ENCODE data around the gene TMEM151A.
A peak's percentile ranks its signal among the peaks of the same experiment; 100 is the strongest.

The TMEM151A gene

DNA sequence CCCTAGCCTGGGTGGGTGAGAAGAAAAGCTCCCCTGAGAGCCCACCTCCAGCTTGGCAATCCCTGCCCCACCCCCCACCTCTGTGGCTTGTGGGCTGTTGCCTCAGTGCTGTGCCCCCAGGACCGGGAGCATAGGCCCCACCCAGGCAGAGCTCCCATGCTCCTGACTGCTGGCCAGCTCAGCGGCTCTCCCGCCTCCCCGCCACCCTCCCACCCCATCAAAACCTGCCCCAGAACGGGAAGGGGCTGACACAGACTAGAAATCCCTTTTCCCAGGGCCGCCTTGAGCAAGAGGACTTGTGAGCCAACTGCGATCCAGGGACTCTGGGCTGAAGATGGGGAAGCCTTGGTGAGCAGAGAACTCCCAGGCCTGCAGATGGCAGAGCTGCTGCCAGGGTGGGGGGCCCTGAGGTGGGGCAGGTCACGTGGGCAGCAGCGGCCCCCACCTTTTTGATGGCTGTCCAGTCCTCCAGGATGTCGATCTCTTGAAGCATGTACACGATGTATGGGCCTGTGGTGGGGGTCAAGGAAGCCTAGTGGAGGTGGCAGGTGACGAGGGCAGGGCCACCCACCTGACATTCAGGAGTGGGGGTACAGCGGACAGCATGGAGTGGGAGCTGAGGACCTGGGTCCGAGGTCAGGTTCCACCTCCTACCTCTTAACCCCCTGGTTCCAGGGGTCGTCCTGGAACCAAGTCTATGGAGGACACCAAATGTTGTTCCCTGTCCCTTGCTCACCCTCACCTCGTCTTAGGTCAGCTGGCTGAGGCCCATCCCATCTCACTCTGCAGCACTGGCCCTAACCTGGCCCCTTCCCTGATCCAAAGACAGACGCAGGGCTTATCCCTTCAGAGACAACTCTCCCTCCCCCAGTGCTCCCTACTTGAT lies 46.8 kb downstream of the TMEM151A start:
- DNase-seq = no peak

DNA sequence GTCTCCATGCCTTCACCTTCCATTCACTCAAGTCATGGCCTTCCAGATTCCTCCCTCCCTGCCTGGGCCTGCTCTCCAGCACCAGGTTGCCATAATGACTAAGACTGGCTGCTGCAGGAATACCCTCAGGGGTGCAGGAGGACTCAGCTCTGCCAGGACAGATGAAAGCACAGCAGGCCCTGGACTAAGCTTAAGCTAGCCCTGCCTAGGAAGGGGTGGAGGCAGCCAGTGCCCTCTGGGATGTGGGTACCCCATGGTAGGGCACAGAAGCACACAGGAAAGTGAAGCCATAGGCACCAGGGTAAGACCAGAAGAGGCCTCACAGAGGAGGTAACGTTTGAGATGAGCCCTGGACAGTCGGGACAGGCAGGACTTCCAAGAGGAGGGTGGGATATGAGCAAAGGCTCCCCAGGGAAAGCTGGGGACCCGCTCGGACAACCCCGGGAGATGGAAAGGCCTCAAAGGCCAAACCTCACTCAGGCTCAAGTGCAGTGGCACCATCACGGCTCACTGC lies 47.5 kb downstream of the TMEM151A start:
- no peak for DNase-seq

DNA sequence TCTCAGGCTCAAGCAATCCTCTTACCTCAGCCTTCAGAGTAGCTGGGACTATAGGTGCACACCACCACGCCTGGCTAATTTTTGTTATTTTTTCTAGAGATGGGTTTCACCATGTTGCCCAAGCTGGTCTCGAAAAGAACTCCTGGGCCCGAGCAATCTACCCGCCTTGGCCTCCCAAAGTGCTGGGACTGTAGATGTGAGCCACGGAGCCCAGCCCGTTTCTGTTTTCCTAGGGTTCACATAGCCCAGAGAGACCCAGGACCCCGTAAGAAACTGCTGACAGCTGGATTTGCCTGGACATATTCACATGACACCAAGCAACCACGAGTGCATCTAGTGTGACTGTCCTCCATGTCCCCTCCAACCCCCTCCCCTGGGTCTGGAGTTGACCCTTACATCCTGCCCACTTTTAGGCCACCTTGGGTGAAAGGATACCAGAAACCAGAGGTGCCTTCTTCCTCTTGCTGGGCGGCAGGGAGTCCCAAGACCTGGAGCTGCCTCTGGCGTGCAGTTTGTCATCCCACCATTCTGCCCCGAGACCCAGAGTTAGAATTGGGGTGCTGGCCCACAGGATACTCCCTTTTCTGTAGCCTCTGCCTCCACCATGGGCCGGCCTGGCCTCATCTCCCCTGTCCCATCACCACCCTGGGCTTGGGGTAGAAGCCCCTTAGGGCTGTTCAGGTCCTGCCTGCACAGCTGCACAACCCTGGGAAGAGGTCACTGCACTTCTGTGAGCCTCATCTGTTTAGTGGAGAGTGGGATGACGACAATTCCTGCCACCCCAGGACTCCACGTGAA lies 48.2 kb downstream of the TMEM151A start:
- DNase-seq = no peak

DNA sequence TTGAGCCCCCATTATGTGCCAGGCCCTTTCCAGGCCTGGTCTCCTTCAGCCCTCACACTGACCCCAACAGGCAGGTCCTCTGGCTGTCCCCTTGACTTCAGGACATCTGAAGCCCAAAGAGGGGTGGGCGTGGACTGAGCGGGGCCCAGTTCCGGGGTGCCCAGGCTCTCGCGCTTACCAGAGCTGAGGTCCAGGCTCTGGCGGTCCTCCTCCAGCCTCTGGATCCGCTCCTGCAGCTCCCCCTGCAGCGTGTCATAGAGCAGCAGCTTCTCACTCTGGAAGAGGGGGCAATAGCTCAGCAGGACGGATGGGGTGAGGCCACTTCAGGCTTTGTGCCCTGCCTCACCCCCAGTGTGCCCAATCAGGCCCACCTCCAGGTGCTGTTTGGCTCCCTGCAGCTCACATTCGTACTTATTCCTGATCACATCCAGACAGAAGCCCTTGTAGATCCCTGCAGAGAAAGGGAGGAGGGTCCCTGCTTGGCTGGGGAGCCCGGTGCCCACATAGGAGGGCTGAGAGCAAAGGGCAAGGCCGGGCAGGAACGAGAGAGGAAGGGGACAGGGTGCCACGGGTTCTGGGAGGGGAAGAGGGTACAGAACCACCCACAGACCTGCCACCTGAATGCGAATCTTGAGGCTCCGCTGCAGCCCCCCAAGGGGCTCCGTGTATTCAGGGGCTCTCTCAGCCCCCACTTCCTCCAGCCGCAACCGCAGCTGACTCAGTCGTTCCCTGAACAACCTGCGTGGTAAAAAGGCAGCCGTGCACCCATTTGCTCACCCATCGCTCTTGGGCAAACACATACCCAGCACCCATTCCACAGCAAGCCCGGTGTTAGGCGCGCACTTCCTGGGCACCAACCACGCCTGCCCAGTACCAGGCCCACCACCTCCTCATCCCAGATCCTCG lies 49.2 kb downstream of the TMEM151A start:
- no peak for DNase-seq

- DNase-seq = no peak
Measured at GRCh38 chr11:66341502-66342126, 49.9 kb downstream of the TMEM151A start.

DNA sequence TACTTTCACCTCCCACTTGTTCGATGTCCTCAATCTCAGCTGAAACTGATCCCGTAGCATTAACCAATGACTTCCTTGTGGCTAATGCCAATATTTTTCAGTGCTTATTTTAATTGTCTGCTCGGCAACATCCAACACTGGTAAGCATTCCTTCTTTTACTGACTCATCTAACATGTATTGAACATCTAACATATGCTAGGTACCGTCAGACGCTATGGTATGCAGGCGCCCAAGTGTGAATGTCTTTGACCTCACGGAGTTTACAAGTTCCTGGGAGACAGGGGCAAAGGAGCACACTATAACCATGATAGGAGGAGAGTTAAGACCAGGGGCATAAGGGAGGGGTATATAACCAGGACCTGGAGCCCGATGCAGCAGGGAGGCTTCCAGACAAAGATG lies 51.5 kb downstream of the TMEM151A start:
- no peak for DNase-seq

DNA sequence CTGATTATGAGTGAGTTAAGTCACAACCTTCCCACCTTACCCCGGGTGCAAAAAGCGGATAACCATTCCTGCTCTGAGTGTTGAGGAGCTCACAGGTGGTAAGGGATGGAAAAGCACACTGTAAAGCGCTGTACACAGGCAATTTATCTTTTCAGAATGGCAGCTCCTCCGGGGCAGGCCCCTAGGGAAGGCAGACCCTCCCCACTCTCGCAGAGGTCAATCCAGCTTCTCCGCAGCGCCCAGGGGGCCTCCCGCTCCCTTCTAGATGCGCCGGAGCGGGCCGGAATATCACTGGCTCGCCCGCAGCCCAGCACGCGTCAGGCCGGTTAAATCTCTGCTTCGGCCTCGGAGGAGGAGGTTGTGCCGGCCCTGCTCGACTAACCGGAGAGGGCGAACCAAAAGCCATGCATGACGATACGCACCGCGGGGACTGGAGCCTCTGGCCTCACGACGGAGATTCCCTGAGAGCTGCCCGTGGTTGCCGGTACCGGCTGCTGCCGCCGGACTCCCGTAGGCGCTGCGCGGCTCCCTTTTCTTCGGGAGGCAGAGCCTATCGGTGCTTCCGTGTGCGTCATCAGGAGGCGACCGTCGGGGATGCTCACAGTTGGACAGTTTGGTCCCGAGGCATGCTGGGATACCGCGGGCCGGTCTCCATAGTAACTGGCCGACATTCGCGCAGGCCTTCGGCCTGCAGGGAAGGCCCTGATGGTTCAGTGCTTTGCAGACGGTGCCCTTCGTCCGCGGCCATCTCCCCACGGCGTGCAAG lies 53.0 kb downstream of the TMEM151A start, which contains the start of gene BRMS1:
BRMS1 (minus strand) TSS at position 555 of the 766 bp plus-strand sequence. CDS start 2,870 bp downstream, outside the sequence.
- DNase-seq = peak; percentile 86

- DNase-seq = no peak
Measured at GRCh38 chr11:66345316-66345649, 53.6 kb downstream of the TMEM151A start.
